Caco-2 (cell line): ENCODE results near the gene IMMP2L. TPM values are rescaled to one million over a fixed set of nuclear protein-coding genes. Genes with fewer than 3 reads are reported as not detected.

Source experiments
- BruUV-seq: library from RNA; stranded (reverse); fragments of 400-500 nt; replicated peaks from 2 replicates; lab custom pipeline; 2021; lab: Mats Ljungman, UMichigan
- CTCF ChIA-PET: fragments of 300-600 bp; sonication (Branson Sonifier 250); formaldehyde crosslinking; loops from one replicate; lab custom pipeline; 2022; ENCODE audit warnings: antibody characterized with exemption; lab: Charles Lee
- POLR2A ChIA-PET: fragments of 300-600 bp; sonication (Branson Sonifier 250); formaldehyde crosslinking; loops from one replicate; lab custom pipeline; 2022; ENCODE audit warnings: antibody characterized with exemption; lab: Charles Lee
- DNase-seq, 2 experiments: peaks; one replicate each; pipeline versions ENCODE4 v3.0.0 to v3.0.0-alpha.2; 2020 to 2022
- H3K27me3 ChIP-seq: replicated peaks from 2 replicates; pipeline ENCODE4 v1.6.0; 2011; ENCODE audit warnings: low read length; ENCODE audit not compliant: control insufficient read depth, insufficient read depth
- H3K36me3 ChIP-seq: 2 replicates; pipeline ENCODE4 v1.5.1; 2011; ENCODE audit warnings: low read length; ENCODE audit not compliant: control insufficient read depth, insufficient read depth
- H3K4me1 ChIP-seq: fragments of 250-450 bp; sonication (Bioruptor Pico); 2 replicates; pipeline ENCODE4 v1.5.1; 2020; ENCODE audit warnings: mild to moderate bottlenecking
- H3K4me3 ChIP-seq: 2 replicates; pipeline ENCODE4 v1.5.1; 2011; ENCODE audit warnings: low read depth, mild to moderate bottlenecking, control low read depth, low read length
- H3K9me3 ChIP-seq: fragments of 250-450 bp; sonication (Bioruptor Pico); 2 replicates; pipeline ENCODE4 v1.5.1; 2020; ENCODE audit warnings: mild to moderate bottlenecking, moderate library complexity
- H3K27ac Mint-ChIP-seq: one replicate; pipeline ENCODE4 v1.8.0; 2022; ENCODE audit warnings: mixed read lengths; ENCODE audit not compliant: unreplicated experiment
- H3K27me3 Mint-ChIP-seq: one replicate; pipeline ENCODE4 v1.8.0; 2022; ENCODE audit warnings: mixed read lengths; ENCODE audit not compliant: insufficient read depth, unreplicated experiment
- H3K36me3 Mint-ChIP-seq: one replicate; pipeline ENCODE4 v1.8.0; 2022; ENCODE audit warnings: mild to moderate bottlenecking, mixed read lengths; ENCODE audit not compliant: insufficient read depth, unreplicated experiment
- H3K4me1 Mint-ChIP-seq: one replicate; pipeline ENCODE4 v1.8.0; 2022; ENCODE audit warnings: low read depth, mixed read lengths; ENCODE audit not compliant: unreplicated experiment
- H3K4me3 Mint-ChIP-seq: one replicate; pipeline ENCODE4 v1.8.0; 2022; ENCODE audit warnings: mild to moderate bottlenecking, moderate library complexity, mixed read lengths; ENCODE audit not compliant: unreplicated experiment
- H3K9me3 Mint-ChIP-seq: one replicate; pipeline ENCODE4 v1.8.0; 2022; ENCODE audit warnings: mixed read lengths; ENCODE audit not compliant: unreplicated experiment
- intact Hi-C: fragments of 100-400 bp; cut with micrococcal nuclease; formaldehyde crosslinking; loops from one replicate; pipeline ENCODE4 v1.10.0; 2022; ENCODE audit not compliant: unreplicated experiment
- total RNA-seq: library from RNA; stranded (reverse); gene quantifications from 2 replicates; pipeline ENCODE4 v1.2.3, GENCODE V29; 2022
- TF ChIP-seq, protein P1 (sequence below), 2 experiments: fragments of 200-600 bp in 1 of 2; IDR thresholded peaks; 1 replicate in 1 of 2; 2 replicates in 1 of 2; pipeline versions ENCODE4 v1.5.1 to v1.8.0; 2011 to 2022; ENCODE audit warnings: antibody characterized with exemption in 1 of 2, control low read depth in 1 of 2, inconsistent platforms in 1 of 2, low read depth in 1 of 2, low read length in 1 of 2, mild to moderate bottlenecking in 1 of 2, moderate library complexity in 1 of 2; ENCODE audit not compliant: insufficient read depth in 1 of 2, severe bottlenecking in 1 of 2, unreplicated experiment in 1 of 2

Gene IMMP2L
- total RNA-seq, 1 experiment from 2014 or later: 9.5 TPM

DNA sequence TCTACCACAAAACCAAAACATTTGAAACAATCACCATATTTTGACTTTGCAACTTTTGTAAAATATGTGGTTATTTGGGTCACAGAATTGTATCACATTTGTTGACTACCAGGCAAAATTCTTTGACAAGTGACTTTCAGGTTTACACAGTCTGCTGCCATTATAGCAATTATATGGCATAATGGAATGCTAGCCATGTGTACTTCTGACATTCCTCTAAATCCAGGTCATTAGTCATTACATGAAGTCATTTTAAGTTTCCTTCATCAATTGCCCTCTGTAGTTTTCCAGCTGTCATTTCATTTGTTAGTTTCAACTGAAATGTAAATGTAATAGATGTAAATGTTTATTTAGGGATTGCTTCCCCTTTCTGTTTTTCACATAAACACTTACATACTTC lies 137.5 kb downstream of the IMMP2L start:
- no peaks in the 10 kb centered on the region for H3K27me3 ChIP-seq
- BruUV-seq: no TSS peak
- TF ChIP-seq, protein P1, sequence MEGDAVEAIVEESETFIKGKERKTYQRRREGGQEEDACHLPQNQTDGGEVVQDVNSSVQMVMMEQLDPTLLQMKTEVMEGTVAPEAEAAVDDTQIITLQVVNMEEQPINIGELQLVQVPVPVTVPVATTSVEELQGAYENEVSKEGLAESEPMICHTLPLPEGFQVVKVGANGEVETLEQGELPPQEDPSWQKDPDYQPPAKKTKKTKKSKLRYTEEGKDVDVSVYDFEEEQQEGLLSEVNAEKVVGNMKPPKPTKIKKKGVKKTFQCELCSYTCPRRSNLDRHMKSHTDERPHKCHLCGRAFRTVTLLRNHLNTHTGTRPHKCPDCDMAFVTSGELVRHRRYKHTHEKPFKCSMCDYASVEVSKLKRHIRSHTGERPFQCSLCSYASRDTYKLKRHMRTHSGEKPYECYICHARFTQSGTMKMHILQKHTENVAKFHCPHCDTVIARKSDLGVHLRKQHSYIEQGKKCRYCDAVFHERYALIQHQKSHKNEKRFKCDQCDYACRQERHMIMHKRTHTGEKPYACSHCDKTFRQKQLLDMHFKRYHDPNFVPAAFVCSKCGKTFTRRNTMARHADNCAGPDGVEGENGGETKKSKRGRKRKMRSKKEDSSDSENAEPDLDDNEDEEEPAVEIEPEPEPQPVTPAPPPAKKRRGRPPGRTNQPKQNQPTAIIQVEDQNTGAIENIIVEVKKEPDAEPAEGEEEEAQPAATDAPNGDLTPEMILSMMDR (IDR thresholded peaks at IDR 0.05; ENCODE audit: insufficient read depth in 1 of 2, low read depth in 1 of 2, low read length in 1 of 2, severe bottlenecking in 1 of 2, unreplicated experiment in 1 of 2): no peak
- intact Hi-C loops: loop anchor here (5.0 kb wide), 1 partner anchor 138 kb away; the partner anchor contains the start of gene IMMP2L
- Mint-ChIP-seq H3K9me3 (no peaks in the 10 kb centered on the region), H3K27ac (no peak overlapping the region), H3K4me3 (no peak overlapping the region), H3K4me1 (peaks cover 6% of the 10 kb centered on the region), H3K36me3 (no peaks in the 10 kb centered on the region), H3K27me3 (no peaks in the 10 kb centered on the region)
- no peak overlapping the region for H3K4me3 ChIP-seq
- CTCF ChIA-PET: no interaction called here
- POLR2A ChIA-PET: no interaction called here
- H3K4me1 ChIP-seq: peaks cover 13% of the 10 kb centered on the region
- no peaks in the 10 kb centered on the region for H3K9me3 ChIP-seq
- peak in 1 of 2 experiments; percentile 34 for DNase-seq
- no peaks in the 10 kb centered on the region for H3K36me3 ChIP-seq

- Mint-ChIP-seq H3K9me3 (no peaks in the 10 kb centered on the region), H3K4me3 (no peak overlapping the region), H3K27me3 (no peaks in the 10 kb centered on the region), H3K36me3 (no peaks in the 10 kb centered on the region), H3K27ac (no peak overlapping the region), H3K4me1 (peaks cover 11% of the 10 kb centered on the region)
- Histone ChIP-seq H3K4me1 (0 out of 2 replicates have a peak, but pooled peaks cover 2% of the 10 kb centered on the region), H3K9me3 (no peaks in the 10 kb centered on the region), H3K27me3 (no peaks in the 10 kb centered on the region), H3K36me3 (no peaks in the 10 kb centered on the region), H3K4me3 (no peak overlapping the region)
- DNase-seq: no peak
- CTCF ChIA-PET: no interaction called here
- POLR2A ChIA-PET: no interaction called here
- TF ChIP-seq, protein P1 (IDR thresholded peaks at IDR 0.05; ENCODE audit: insufficient read depth in 1 of 2, low read depth in 1 of 2, low read length in 1 of 2, severe bottlenecking in 1 of 2, unreplicated experiment in 1 of 2): no peak
- BruUV-seq: no TSS peak
- intact Hi-C loops: no loop called here
Observed at GRCh38 chr7:111414374-111414773, 147.9 kb downstream of the IMMP2L start.

- TF ChIP-seq, protein P1 (IDR thresholded peaks at IDR 0.05; ENCODE audit: insufficient read depth in 1 of 2, low read depth in 1 of 2, low read length in 1 of 2, severe bottlenecking in 1 of 2, unreplicated experiment in 1 of 2): no peak
- Mint-ChIP-seq H3K27me3 (no peaks in the 10 kb centered on the region), H3K4me1 (peaks cover 9% of the 10 kb centered on the region), H3K36me3 (no peaks in the 10 kb centered on the region), H3K9me3 (no peaks in the 10 kb centered on the region), H3K27ac (no peak overlapping the region), H3K4me3 (no peak overlapping the region)
- no TSS peak for BruUV-seq
- Histone ChIP-seq H3K4me3 (no peak overlapping the region), H3K27me3 (no peaks in the 10 kb centered on the region), H3K9me3 (no peaks in the 10 kb centered on the region), H3K4me1 (no peaks in the 10 kb centered on the region), H3K36me3 (no peaks in the 10 kb centered on the region)
- intact Hi-C loops: no loop called here
- ChIA-PET POLR2A (no interaction called here), CTCF (no interaction called here)
- DNase-seq: no peak
Observed at GRCh38 chr7:111413739-111414138, 148.6 kb downstream of the IMMP2L start.
